Thoracic aorta (tissue), 2 donors: Measurements from ENCODE around the gene RAPGEFL1. TPM values are rescaled to one million over a fixed set of nuclear protein-coding genes. Genes with fewer than 3 reads are reported as not detected.

Experiments
- ATAC-seq: fragments of 150-250 bp; one replicate; pipeline ENCODE4 v1.8.0; 2017; ENCODE audit warnings: low read depth; ENCODE audit not compliant: insufficient number of reproducible peaks, low FRiP score
- DNase-seq: peaks from one replicate; pipeline ENCODE4 v3.0.0-alpha.2; 2020; ENCODE audit warnings: low spot score
- H3K27ac ChIP-seq, 2 donors: fragments of 200-600 bp; sonication (generic); 1 replicate in 1 of 2; 2 replicates in 1 of 2; pipeline ENCODE4 v1.5.1; 2016; ENCODE audit warnings: mild to moderate bottlenecking in 2 of 2, moderate library complexity in 2 of 2
- H3K27me3 ChIP-seq: fragments of 200-600 bp; sonication (generic); replicated peaks from 2 replicates; pipeline ENCODE4 v1.6.0; 2016; ENCODE audit warnings: mild to moderate bottlenecking; ENCODE audit not compliant: insufficient read depth
- H3K36me3 ChIP-seq: fragments of 200-600 bp; sonication (generic); one replicate; pipeline ENCODE4 v1.5.1; 2016
- H3K4me1 ChIP-seq, 2 donors: fragments of 200-600 bp; sonication (generic); 1 replicate in 1 of 2; 2 replicates in 1 of 2; pipeline versions ENCODE4 v1.5.1 to v1.6.0; 2016; ENCODE audit warnings: low read depth in 2 of 2, mild to moderate bottlenecking in 1 of 2; ENCODE audit not compliant: control insufficient read depth in 1 of 2
- H3K4me3 ChIP-seq: fragments of 200-600 bp; sonication (generic); 2 replicates; pipeline ENCODE4 v1.5.1; 2016; ENCODE audit warnings: mild to moderate bottlenecking
- H3K9me3 ChIP-seq: fragments of 200-600 bp; sonication (generic); 2 replicates; pipeline ENCODE4 v1.5.1; 2016
- total RNA-seq, 2 donors: library from RNA; depleted of rRNA; stranded (reverse); fragments of >200 nt; gene quantifications; one replicate each; pipeline versions ENCODE4 v1.1.0 to v1.2.3, GENCODE V29; 2016
- TF ChIP-seq, protein P1 (sequence below): fragments of 200-600 bp; sonication (generic); IDR thresholded peaks from one replicate; pipeline ENCODE4 v1.5.1; 2019; ENCODE audit warnings: antibody characterized with exemption

RAPGEFL1 gene
- total RNA-seq, 2 donors from 2014 or later, result 7.3 to 21.7 TPM

- no peak for DNase-seq
- ATAC-seq, result peak; percentile 68
Measured at GRCh38 chr17:40168262-40168832, 8.9 kb upstream of the RAPGEFL1 start.

GRCh38 chr17:40170325-40170724, 6.9 kb upstream of the RAPGEFL1 start:
- TF ChIP-seq, protein P1, sequence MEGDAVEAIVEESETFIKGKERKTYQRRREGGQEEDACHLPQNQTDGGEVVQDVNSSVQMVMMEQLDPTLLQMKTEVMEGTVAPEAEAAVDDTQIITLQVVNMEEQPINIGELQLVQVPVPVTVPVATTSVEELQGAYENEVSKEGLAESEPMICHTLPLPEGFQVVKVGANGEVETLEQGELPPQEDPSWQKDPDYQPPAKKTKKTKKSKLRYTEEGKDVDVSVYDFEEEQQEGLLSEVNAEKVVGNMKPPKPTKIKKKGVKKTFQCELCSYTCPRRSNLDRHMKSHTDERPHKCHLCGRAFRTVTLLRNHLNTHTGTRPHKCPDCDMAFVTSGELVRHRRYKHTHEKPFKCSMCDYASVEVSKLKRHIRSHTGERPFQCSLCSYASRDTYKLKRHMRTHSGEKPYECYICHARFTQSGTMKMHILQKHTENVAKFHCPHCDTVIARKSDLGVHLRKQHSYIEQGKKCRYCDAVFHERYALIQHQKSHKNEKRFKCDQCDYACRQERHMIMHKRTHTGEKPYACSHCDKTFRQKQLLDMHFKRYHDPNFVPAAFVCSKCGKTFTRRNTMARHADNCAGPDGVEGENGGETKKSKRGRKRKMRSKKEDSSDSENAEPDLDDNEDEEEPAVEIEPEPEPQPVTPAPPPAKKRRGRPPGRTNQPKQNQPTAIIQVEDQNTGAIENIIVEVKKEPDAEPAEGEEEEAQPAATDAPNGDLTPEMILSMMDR, result no peak
- ATAC-seq (no peak), DNase-seq (no peak)
- H3K27ac ChIP-seq, result no peak overlapping the region
- no peaks in the 10 kb centered on the region for H3K9me3 ChIP-seq
- no peaks in the 10 kb centered on the region for H3K4me1 ChIP-seq
- H3K36me3 ChIP-seq, result peaks cover 53% of the 10 kb centered on the region
- H3K4me3 ChIP-seq, result no peak overlapping the region
- H3K27me3 ChIP-seq, result no peaks in the 10 kb centered on the region

More at GRCh38 chr17:40168262-40168832, 8.9 kb upstream of the RAPGEFL1 start:
- Histone ChIP-seq H3K27me3 (no peaks in the 10 kb centered on the region), H3K9me3 (no peaks in the 10 kb centered on the region), H3K27ac (peak overlapping the region; percentile 18 to 44), H3K4me3 (no peak overlapping the region), H3K36me3 (peaks cover 70% of the 10 kb centered on the region), H3K4me1 (no peaks in the 10 kb centered on the region)
- TF ChIP-seq, protein P1, result peak; percentile 83

GRCh38 chr17:40171750-40172149, 5.5 kb upstream of the RAPGEFL1 start:
- Histone ChIP-seq H3K4me1 (peaks cover 0 to 1% of the 10 kb centered on the region in 2 donors), H3K27me3 (no peaks in the 10 kb centered on the region), H3K4me3 (no peak overlapping the region), H3K27ac (no peak overlapping the region), H3K9me3 (no peaks in the 10 kb centered on the region), H3K36me3 (peaks cover 49% of the 10 kb centered on the region)
- no peak for DNase-seq
- ATAC-seq, result no peak
- TF ChIP-seq, protein P1, result no peak

- H3K4me1 ChIP-seq, result peaks cover 3 to 9% of the 10 kb centered on the region in 2 donors
- H3K4me3 ChIP-seq, result no peak overlapping the region
- DNase-seq (no peak), ATAC-seq (no peak)
- H3K27ac ChIP-seq, result no peak overlapping the region
- H3K27me3 ChIP-seq, result no peaks in the 10 kb centered on the region
- H3K9me3 ChIP-seq, result no peaks in the 10 kb centered on the region
- TF ChIP-seq, protein P1, result no peak
- peaks cover 36% of the 10 kb centered on the region for H3K36me3 ChIP-seq
Measured at GRCh38 chr17:40173091-40173777, 4.0 kb upstream of the RAPGEFL1 start.

- Histone ChIP-seq H3K36me3 (peaks cover 33% of the 10 kb centered on the region), H3K9me3 (no peaks in the 10 kb centered on the region), H3K4me1 (peaks cover 3 to 9% of the 10 kb centered on the region in 2 donors), H3K27ac (no peak overlapping the region), H3K4me3 (no peak overlapping the region), H3K27me3 (no peaks in the 10 kb centered on the region)
- no peak for DNase-seq
- ATAC-seq, result no peak
- TF ChIP-seq, protein P1, result no peak
Measured at GRCh38 chr17:40173778-40174135, 3.5 kb upstream of the RAPGEFL1 start.
